ENCODE data around the gene GGN.

Gene GGN, protein sequence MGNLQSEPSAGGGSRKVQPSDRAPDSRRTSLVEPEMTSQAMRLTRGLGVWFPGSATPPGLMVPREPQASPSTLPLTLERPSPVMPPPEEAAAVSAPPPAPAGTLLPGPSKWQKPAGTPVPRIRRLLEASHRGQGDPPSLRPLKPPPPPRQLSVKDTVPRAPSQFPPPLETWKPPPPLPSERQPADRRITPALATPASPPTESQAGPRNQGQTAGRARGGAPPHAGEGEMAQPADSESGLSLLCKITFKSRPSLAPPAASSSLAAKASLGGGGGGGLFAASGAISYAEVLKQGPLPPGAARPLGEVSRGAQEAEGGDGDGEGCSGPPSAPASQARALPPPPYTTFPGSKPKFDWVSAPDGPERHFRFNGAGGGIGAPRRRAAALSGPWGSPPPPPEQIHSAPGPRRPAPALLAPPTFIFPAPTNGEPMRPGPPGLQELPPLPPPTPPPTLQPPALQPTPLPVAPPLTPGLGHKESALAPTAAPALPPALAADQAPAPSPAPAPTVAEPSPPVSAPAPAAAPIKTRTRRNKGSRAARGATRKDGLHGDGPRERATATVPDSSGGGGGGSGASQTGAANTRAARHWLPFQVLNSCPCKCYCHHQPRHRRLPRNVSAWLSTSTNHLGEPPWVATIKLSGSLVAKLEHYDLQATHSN

DNA sequence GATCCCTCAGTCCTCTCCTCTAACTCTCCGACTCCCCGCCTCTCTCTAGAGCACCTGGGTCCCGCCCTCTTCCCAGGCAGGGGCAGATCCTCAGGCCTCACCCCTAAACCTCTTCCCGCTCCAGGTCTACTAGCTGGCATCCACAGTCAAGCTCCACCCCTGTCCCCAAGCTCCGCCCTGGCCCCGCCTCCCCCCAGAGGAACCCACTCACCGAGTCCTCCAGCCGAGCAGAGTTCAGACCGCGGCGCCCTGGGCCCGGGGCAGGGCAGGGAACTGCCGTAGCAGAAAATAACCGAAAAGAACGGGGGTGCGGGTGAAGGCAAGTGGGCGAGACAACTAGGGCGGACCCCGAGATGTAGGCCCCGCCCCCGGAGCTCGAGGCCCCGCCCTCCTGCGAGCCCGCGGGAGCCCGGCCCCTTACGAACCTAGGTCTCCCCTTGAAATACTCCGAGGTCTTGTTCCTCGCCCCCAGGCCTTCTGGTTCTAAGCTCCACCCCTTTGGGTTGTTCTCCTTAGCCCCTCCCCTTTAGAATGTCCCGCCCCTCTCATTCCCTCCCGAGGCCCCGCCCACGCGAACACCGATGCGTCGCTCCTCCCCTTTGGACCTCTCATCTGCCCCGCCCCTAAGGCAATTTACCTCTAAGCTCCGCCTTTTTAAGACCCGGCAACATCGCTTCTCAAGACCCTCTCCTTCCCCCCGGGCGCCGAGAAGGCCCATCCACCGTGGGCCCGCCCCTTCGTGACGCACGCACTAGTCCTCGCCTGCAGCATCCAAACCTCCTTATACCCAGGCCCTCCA lies at the start of gene GGN:
TSS of gene GGN (minus strand) at position 485 of the 799 bp plus-strand sequence. CDS start 773 bp downstream, outside the sequence.
- Histone ChIP-seq H3K36me3 (replicated peaks) (peaks cover 31% of the 10 kb centered on the region), H3K4me3 (ENCODE audit: low read depth, low read length) (peak within 1 kb of the TSS; percentile 77), H3K27ac (peak within 1 kb of the TSS; percentile 47), H3K27me3 (replicated peaks) (no peaks in the 10 kb centered on the region)
- in situ Hi-C loops (cut with HindIII; ENCODE audit: low pct_ligation_motif_present, low sequenced_read_pairs) = no loop called here
- peak; percentile 92 for DNase-seq
- TF ChIP-seq, protein P1, sequence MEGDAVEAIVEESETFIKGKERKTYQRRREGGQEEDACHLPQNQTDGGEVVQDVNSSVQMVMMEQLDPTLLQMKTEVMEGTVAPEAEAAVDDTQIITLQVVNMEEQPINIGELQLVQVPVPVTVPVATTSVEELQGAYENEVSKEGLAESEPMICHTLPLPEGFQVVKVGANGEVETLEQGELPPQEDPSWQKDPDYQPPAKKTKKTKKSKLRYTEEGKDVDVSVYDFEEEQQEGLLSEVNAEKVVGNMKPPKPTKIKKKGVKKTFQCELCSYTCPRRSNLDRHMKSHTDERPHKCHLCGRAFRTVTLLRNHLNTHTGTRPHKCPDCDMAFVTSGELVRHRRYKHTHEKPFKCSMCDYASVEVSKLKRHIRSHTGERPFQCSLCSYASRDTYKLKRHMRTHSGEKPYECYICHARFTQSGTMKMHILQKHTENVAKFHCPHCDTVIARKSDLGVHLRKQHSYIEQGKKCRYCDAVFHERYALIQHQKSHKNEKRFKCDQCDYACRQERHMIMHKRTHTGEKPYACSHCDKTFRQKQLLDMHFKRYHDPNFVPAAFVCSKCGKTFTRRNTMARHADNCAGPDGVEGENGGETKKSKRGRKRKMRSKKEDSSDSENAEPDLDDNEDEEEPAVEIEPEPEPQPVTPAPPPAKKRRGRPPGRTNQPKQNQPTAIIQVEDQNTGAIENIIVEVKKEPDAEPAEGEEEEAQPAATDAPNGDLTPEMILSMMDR (IDR thresholded peaks at IDR 0.05; ENCODE audit: low read depth, low read length, missing control alignments) = no peak

DNA sequence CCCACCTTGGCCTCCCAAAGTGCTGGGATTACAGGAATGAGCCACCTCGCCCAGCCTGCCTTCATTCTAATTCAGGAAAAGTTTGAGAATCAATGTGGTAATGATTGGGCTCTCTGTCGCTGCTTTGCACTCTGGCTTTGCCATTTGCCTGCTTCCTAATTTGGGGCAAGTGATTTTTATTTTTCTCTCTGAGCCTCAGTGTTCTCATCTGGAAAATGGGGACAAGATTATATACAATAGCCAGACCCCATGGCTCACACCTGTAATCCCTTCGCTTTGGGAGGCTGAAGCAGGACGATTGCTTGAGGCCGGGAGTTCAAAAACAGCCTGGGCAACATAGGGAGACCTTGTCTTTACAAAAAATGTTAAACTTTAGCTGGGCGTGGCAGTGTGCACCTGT lies 49.5 kb upstream of the GGN start:
- H3K27ac ChIP-seq = no peak overlapping the region
- H3K27me3 ChIP-seq (replicated peaks) = peaks cover 8% of the 10 kb centered on the region
- no peak overlapping the region for H3K4me3 ChIP-seq (ENCODE audit: low read depth, low read length)
- TF ChIP-seq, protein P1 (IDR thresholded peaks at IDR 0.05; ENCODE audit: low read depth, low read length, missing control alignments) = no peak
- in situ Hi-C loops (cut with HindIII; ENCODE audit: low pct_ligation_motif_present, low sequenced_read_pairs) = no loop called here
- no peaks in the 10 kb centered on the region for H3K36me3 ChIP-seq (replicated peaks)
- DNase-seq = no peak

DNA sequence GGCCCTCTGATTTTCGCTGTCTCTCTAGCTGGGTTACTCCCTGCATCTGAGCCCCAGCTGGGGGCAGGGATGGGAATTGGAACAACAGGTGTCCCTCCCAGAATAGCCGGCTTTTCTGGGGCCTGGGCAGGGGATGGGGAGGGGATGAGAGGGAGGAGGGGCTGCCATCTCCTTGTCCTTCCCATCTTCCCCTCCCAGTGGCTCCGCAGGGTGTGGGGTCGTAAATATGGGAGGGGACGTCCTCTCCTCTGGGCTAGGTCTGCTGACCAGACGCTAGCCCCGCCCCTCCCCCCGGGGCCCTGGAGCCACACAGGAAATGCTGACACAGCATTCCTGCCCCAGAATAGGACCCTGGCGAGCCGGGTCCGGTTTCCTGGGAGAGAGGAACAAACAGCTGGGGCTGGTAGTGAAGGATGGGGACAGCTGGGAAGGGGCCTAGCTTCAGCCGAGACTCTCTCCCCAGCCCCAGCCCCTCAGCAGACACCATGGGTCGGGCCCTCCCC lies 46.8 kb upstream of the GGN start:
- no peak for DNase-seq
- TF ChIP-seq, protein P1 (IDR thresholded peaks at IDR 0.05; ENCODE audit: low read depth, low read length, missing control alignments) = no peak
- in situ Hi-C loops (cut with HindIII; ENCODE audit: low pct_ligation_motif_present, low sequenced_read_pairs) = no loop called here
- H3K27me3 ChIP-seq (replicated peaks) = peaks cover 10% of the 10 kb centered on the region
- H3K4me3 ChIP-seq (ENCODE audit: low read depth, low read length) = no peak overlapping the region
- H3K27ac ChIP-seq = no peak overlapping the region
- no peaks in the 10 kb centered on the region for H3K36me3 ChIP-seq (replicated peaks)

DNA sequence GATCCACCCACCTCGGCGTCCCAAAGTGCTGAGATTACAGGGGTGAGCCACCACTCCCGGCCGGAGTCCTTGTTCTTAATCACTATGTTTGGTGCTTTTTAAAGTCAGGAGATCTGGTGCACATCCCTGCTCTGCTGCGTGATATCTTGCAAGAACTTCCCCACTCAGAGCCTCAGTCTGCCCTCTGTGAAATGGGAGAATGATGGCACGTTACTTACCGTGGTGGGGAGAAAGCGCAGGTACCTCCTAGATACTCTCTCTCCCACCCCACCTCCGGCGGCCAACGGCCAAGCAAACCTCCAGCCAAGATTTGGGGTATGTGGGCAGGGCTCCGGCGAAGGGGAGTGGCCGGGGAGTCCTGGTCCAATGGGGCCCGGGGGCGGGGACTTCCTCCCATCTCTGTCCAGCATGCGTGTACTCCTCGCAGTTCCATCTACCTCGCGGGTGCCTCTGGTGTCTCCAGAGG lies 45.5 kb upstream of the GGN start, which contains the start of gene RYR1:
TSS of gene RYR1 (plus strand) at position 424 of the 466 bp plus-strand sequence. CDS start 139 bp downstream, outside the sequence.
- no peak within 1 kb of the TSS for H3K4me3 ChIP-seq (ENCODE audit: low read depth, low read length)
- H3K27me3 ChIP-seq (replicated peaks) = peaks cover 10% of the 10 kb centered on the region
- DNase-seq = peak; percentile 5
- H3K27ac ChIP-seq = no peak within 1 kb of the TSS
- TF ChIP-seq, protein P1 (IDR thresholded peaks at IDR 0.05; ENCODE audit: low read depth, low read length, missing control alignments) = no peak
- H3K36me3 ChIP-seq (replicated peaks) = no peaks in the 10 kb centered on the region
- in situ Hi-C loops (cut with HindIII; ENCODE audit: low pct_ligation_motif_present, low sequenced_read_pairs) = no loop called here

DNA sequence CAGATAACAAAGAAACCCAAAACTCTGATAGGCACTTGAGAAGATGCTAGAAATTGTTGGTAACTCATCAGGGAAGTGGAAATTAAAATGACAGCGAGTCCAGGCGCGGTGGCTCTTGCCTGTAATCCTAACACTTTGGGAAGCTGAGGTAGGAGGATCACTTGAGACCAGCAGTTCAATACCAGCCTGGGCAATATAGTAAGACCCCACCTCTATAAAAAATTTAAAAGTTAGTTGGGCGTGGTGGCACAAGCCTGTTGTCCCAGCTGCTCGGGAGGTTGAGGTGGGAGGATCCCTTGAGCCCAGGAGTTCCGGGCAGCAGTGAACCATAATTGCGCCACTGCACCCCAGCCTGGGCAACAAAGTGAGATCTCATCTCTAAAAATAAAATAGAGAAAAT lies 43.1 kb upstream of the GGN start:
- Histone ChIP-seq H3K27me3 (replicated peaks) (peaks cover 10% of the 10 kb centered on the region), H3K36me3 (replicated peaks) (no peaks in the 10 kb centered on the region), H3K4me3 (ENCODE audit: low read depth, low read length) (no peak overlapping the region), H3K27ac (no peak overlapping the region)
- TF ChIP-seq, protein P1 (IDR thresholded peaks at IDR 0.05; ENCODE audit: low read depth, low read length, missing control alignments) = no peak
- in situ Hi-C loops (cut with HindIII; ENCODE audit: low pct_ligation_motif_present, low sequenced_read_pairs) = no loop called here
- no peak for DNase-seq
